CD4-positive, CD25-positive, alpha-beta regulatory T cell (primary cell): ENCODE measurements around the gene SMIM8. TPM values are rescaled to one million over a fixed set of nuclear protein-coding genes. Genes with fewer than 3 reads are reported as not detected.

Experiments
- ATAC-seq, 2 donors: fragments of 150-1000 bp; cut with Tn5 transposase; one replicate each; pipeline ENCODE4 v1.10.0; 2021; ENCODE audit warnings: low read depth in 2 of 2, moderate number of reproducible peaks in 2 of 2, moderate library complexity in 1 of 2
- DNase-seq, 3 donors: peaks; one replicate each; pipeline versions ENCODE4 v3.0.0 to v3.0.0-alpha.2; 2012 to 2022; ENCODE audit warnings: mixed read lengths in 1 of 3
- H3K27ac ChIP-seq: one replicate; pipeline ENCODE4 v1.7.0; 2013; ENCODE audit warnings: mild to moderate bottlenecking, low read length; ENCODE audit not compliant: insufficient read depth, poor library complexity, severe bottlenecking
- H3K27me3 ChIP-seq: one replicate; pipeline ENCODE4 v1.7.0; 2013; ENCODE audit warnings: low read length; ENCODE audit not compliant: control insufficient read depth, insufficient read depth
- H3K36me3 ChIP-seq: one replicate; pipeline ENCODE4 v1.7.0; 2013; ENCODE audit warnings: mild to moderate bottlenecking, low read length, moderate library complexity; ENCODE audit not compliant: control insufficient read depth, insufficient read depth
- H3K4me1 ChIP-seq: 2 replicates; pipeline ENCODE4 v1.7.0; 2013; ENCODE audit warnings: mild to moderate bottlenecking, low read length; ENCODE audit not compliant: insufficient read depth, control insufficient read depth, poor library complexity, severe bottlenecking
- H3K4me3 ChIP-seq: one replicate; pipeline ENCODE4 v1.7.0; 2013; ENCODE audit warnings: low read depth, mild to moderate bottlenecking, low read length, moderate library complexity
- H3K9me3 ChIP-seq, 2 experiments: 1 replicate in 1 of 2; 2 replicates in 1 of 2; pipeline ENCODE4 v1.7.0; 2013; ENCODE audit warnings: low read length in 2 of 2, mild to moderate bottlenecking in 1 of 2, moderate library complexity in 1 of 2; ENCODE audit not compliant: control insufficient read depth in 2 of 2
- H3K27ac Mint-ChIP-seq, 3 donors: one replicate each; pipeline ENCODE4 v1.8.0; 2020 to 2022; ENCODE audit warnings: mild to moderate bottlenecking in 3 of 3, mixed read lengths in 3 of 3, moderate library complexity in 2 of 3
- H3K27me3 Mint-ChIP-seq: one replicate; pipeline ENCODE4 v1.8.0; 2022; ENCODE audit warnings: mild to moderate bottlenecking, mixed read lengths
- H3K36me3 Mint-ChIP-seq: one replicate; pipeline ENCODE4 v1.8.0; 2020; ENCODE audit warnings: mixed read lengths
- H3K4me1 Mint-ChIP-seq, 4 donors: one replicate each; pipeline ENCODE4 v1.8.0; 2020 to 2022; ENCODE audit warnings: mixed read lengths in 4 of 4, mild to moderate bottlenecking in 1 of 4
- H3K4me3 Mint-ChIP-seq, 4 donors: one replicate each; pipeline ENCODE4 v1.8.0; 2020 to 2022; ENCODE audit warnings: mild to moderate bottlenecking in 4 of 4, mixed read lengths in 4 of 4, moderate library complexity in 3 of 4
- H3K9me3 Mint-ChIP-seq, 7 donors: one replicate each; pipeline ENCODE4 v1.8.0; 2020 to 2022; ENCODE audit warnings: mixed read lengths in 7 of 7, mild to moderate bottlenecking in 3 of 7, moderate library complexity in 2 of 7
- polyA plus RNA-seq, 4 donors: library from polyadenylated mRNA; unstranded; fragments of 300-500 nt; fragmentation: Illumina TruSeq; gene quantifications; one replicate each; pipeline ENCODE4 v1.2.3, GENCODE V29; 2021
- total RNA-seq: library from RNA; stranded (reverse); gene quantifications from one replicate; pipeline ENCODE4 v1.2.3, GENCODE V29; 2022

SMIM8 gene
- total and polyA plus RNA-seq, 5 donors from 2014 or later: 9.4 to 22.3 (median 20.1) TPM

DNA sequence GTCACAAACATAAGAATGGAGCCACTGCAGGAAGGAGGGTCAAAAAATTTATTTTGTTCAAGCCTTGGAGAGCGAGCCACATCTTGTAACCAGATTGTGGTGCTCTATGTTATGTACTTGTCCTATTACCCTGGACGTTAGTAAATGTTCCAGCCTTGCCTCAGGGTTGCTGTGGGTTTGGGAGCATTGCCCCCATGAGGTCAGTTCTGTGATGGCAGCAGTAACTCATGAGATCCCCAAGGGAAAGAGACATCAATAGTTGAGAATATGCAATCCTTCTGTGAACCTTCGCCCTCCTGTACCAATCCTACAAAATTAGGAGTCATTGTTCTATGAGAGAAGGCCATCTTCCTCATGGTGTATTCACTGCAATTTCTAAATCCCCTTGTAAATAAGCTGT, 68.9 kb downstream of the SMIM8 start:
- Mint-ChIP-seq H3K4me1 (peaks cover 0 to 2% (median 0%) of the 10 kb centered on the region in 4 donors), H3K36me3 (no peaks in the 10 kb centered on the region), H3K9me3 (no peaks in the 10 kb centered on the region), H3K4me3 (no peak overlapping the region), H3K27me3 (no peaks in the 10 kb centered on the region), H3K27ac (no peak overlapping the region)
- Histone ChIP-seq H3K27me3 (no peaks in the 10 kb centered on the region), H3K36me3 (no peaks in the 10 kb centered on the region), H3K4me1 (no peaks in the 10 kb centered on the region), H3K4me3 (no peak overlapping the region), H3K27ac (no peak overlapping the region), H3K9me3 (no peaks in the 10 kb centered on the region)
- DNase-seq (peak in 1 of 3 donors; percentile 6), ATAC-seq (no peak)

Other genes starting within 250 kb of the SMIM8 start
- 0.62 TPM for gene CGA, start 227.5 kb upstream of the SMIM8 start, total RNA-seq
- not detected for gene CGA, start 227.5 kb upstream of the SMIM8 start, polyA plus RNA-seq
- 119 TPM for gene ZNF292, start 167.0 kb upstream of the SMIM8 start, total RNA-seq
- 10 to 100 TPM; 25.6 to 44.1 (median 29.4) TPM for gene ZNF292, start 167.0 kb upstream of the SMIM8 start, polyA plus RNA-seq
- gene GJB7, start 6.7 kb downstream of the SMIM8 start, total RNA-seq: not detected
- gene GJB7, start 6.7 kb downstream of the SMIM8 start, polyA plus RNA-seq: 1 to 10 TPM in 1 of 4 donors, under 1 TPM in 2, not detected in 1; 0.26 to 1.3 (median 0.48) TPM
- 2.1 TPM for gene C6orf163, start 22.2 kb downstream of the SMIM8 start, total RNA-seq
- 1 to 10 TPM in 1 of 4 donors, under 1 TPM in 2, not detected in 1; 0.53 to 1.9 (median 0.67) TPM for gene C6orf163, start 22.2 kb downstream of the SMIM8 start, polyA plus RNA-seq
- not detected for gene CFAP206, start 85.4 kb downstream of the SMIM8 start, total RNA-seq
- not detected for gene CFAP206, start 85.4 kb downstream of the SMIM8 start, polyA plus RNA-seq
- 12.0 TPM for gene SLC35A1, start 150.4 kb downstream of the SMIM8 start, total RNA-seq
- 10 to 100 TPM; 28.2 to 36.1 (median 33.7) TPM for gene SLC35A1, start 150.4 kb downstream of the SMIM8 start, polyA plus RNA-seq